HL-60 (cell line): ENCODE results near the gene DDR1.

Experiments used
- DNase-seq, 2 experiments: peaks; one replicate each; pipeline ENCODE4 v3.0.0-alpha.2; 2010 to 2020; ENCODE audit warnings: low read depth in 1 of 2, low spot score in 1 of 2
- H3K27ac ChIP-seq: fragments of 250-450 bp; sonication (Bioruptor Pico); replicated peaks from 2 replicates; pipeline ENCODE4 v1.5.1; 2020; ENCODE audit warnings: mild to moderate bottlenecking, moderate library complexity
- H3K27me3 ChIP-seq: fragments of 250-450 bp; sonication (Bioruptor Pico); 2 replicates; pipeline ENCODE4 v1.5.1; 2021; ENCODE audit warnings: mild to moderate bottlenecking, moderate library complexity; ENCODE audit not compliant: insufficient read depth, poor library complexity, severe bottlenecking
- H3K4me3 ChIP-seq: replicated peaks from 2 replicates; pipeline ENCODE4 v1.5.1; 2011; ENCODE audit warnings: mild to moderate bottlenecking, control low read depth, low read length; ENCODE audit not compliant: insufficient read depth
- GABPA ChIP-seq: IDR thresholded peaks from 2 replicates; pipeline ENCODE4 v1.6.1; 2012; ENCODE audit warnings: low read depth
- POLR2AphosphoS5 ChIP-seq: IDR thresholded peaks from 2 replicates; pipeline ENCODE4 v1.6.1; 2012; ENCODE audit warnings: low read depth
- SPI1 ChIP-seq: IDR thresholded peaks from 2 replicates; pipeline ENCODE4 v1.6.1; 2012; ENCODE audit warnings: low read depth, mild to moderate bottlenecking, borderline replicate concordance
- TF ChIP-seq, protein P1 (sequence below): IDR thresholded peaks from 2 replicates; pipeline ENCODE4 v1.6.1; 2012; ENCODE audit warnings: low read depth; ENCODE audit not compliant: insufficient replicate concordance
- TF ChIP-seq, protein P2 (sequence below): IDR thresholded peaks from one replicate; pipeline ENCODE4 v1.5.1; 2011; ENCODE audit warnings: low read length, control low read depth, inconsistent platforms; ENCODE audit not compliant: insufficient read depth

The DDR1 gene

DNA sequence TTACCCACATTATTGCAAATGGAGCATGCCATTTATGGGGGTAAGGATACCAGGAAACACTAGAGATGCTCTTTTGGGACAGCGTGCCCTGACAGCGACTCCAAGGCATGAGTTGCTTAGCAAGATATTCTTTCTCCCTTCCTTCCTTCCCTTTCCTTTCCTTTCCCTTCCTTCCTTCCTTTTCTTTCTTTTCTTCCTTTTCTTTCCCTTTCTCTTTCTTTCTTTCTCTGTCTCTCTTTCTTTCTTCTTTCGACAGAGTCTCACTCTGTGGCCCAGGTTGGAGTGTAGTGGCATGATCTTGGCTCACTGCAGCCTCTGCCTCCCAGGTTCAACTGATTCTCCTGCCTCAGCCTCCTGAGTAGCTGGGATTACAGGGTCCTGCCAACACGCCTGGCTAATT is 59.7 kb downstream of the DDR1 start:
- peaks cover 32% of the 10 kb centered on the region for H3K27me3 ChIP-seq
- H3K4me3 ChIP-seq = no peak overlapping the region
- TF ChIP-seq POLR2AphosphoS5 = no peak
- TF ChIP-seq GABPA = no peak
- no peak for TF ChIP-seq SPI1
- TF ChIP-seq, protein P1, sequence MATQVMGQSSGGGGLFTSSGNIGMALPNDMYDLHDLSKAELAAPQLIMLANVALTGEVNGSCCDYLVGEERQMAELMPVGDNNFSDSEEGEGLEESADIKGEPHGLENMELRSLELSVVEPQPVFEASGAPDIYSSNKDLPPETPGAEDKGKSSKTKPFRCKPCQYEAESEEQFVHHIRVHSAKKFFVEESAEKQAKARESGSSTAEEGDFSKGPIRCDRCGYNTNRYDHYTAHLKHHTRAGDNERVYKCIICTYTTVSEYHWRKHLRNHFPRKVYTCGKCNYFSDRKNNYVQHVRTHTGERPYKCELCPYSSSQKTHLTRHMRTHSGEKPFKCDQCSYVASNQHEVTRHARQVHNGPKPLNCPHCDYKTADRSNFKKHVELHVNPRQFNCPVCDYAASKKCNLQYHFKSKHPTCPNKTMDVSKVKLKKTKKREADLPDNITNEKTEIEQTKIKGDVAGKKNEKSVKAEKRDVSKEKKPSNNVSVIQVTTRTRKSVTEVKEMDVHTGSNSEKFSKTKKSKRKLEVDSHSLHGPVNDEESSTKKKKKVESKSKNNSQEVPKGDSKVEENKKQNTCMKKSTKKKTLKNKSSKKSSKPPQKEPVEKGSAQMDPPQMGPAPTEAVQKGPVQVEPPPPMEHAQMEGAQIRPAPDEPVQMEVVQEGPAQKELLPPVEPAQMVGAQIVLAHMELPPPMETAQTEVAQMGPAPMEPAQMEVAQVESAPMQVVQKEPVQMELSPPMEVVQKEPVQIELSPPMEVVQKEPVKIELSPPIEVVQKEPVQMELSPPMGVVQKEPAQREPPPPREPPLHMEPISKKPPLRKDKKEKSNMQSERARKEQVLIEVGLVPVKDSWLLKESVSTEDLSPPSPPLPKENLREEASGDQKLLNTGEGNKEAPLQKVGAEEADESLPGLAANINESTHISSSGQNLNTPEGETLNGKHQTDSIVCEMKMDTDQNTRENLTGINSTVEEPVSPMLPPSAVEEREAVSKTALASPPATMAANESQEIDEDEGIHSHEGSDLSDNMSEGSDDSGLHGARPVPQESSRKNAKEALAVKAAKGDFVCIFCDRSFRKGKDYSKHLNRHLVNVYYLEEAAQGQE = no peak
- TF ChIP-seq, protein P2, sequence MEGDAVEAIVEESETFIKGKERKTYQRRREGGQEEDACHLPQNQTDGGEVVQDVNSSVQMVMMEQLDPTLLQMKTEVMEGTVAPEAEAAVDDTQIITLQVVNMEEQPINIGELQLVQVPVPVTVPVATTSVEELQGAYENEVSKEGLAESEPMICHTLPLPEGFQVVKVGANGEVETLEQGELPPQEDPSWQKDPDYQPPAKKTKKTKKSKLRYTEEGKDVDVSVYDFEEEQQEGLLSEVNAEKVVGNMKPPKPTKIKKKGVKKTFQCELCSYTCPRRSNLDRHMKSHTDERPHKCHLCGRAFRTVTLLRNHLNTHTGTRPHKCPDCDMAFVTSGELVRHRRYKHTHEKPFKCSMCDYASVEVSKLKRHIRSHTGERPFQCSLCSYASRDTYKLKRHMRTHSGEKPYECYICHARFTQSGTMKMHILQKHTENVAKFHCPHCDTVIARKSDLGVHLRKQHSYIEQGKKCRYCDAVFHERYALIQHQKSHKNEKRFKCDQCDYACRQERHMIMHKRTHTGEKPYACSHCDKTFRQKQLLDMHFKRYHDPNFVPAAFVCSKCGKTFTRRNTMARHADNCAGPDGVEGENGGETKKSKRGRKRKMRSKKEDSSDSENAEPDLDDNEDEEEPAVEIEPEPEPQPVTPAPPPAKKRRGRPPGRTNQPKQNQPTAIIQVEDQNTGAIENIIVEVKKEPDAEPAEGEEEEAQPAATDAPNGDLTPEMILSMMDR = no peak
- H3K27ac ChIP-seq = no peak overlapping the region
- no peak for DNase-seq

DNA sequence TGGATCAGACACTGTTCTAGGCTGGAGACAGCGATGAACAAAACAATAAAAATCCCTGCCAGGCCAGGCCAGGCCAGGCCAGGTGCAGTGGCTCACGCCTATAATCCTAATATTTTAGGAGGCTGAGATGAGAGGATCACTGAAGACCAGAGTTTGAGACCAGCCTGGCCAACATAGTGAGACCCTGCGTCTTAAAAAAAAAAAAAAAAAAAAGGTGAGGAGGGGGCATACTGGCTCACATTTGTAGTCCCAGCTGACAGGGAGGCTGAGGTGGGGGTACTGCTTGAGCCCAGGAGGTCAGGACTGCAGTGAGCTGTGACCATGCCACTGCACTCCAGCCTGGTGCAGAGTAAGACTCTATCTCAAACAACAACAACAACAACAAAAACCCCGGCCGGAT is 61.0 kb downstream of the DDR1 start:
- DNase-seq = no peak
- Histone ChIP-seq H3K27ac (no peak overlapping the region), H3K27me3 (peaks cover 32% of the 10 kb centered on the region), H3K4me3 (no peak overlapping the region)
- TF ChIP-seq, protein P2 = no peak
- no peak for TF ChIP-seq GABPA
- TF ChIP-seq, protein P1 = no peak
- no peak for TF ChIP-seq POLR2AphosphoS5
- no peak for TF ChIP-seq SPI1

DNA sequence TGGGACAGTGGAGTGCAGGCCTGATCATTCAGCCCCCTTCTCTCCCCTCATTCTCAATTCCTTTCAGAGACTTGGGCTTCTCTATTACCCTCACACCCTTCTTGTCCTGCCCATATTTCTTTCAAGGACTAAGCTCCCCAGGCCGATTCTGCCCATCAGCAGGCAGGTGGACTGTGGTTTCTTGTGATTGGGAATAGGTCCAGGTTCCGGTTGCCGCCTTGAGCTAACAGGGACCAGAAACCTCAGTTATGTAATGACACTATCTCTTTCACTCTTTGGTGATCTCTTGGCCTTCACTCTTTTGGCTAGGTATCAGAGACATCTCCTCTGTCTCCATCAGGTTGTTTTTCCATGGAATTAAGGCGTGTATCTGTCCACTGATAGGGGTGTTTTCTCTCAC is 62.9 kb downstream of the DDR1 start:
- DNase-seq = no peak
- TF ChIP-seq, protein P2 = no peak
- TF ChIP-seq SPI1 = no peak
- TF ChIP-seq, protein P1 = no peak
- no peak for TF ChIP-seq GABPA
- TF ChIP-seq POLR2AphosphoS5 = no peak
- H3K27ac ChIP-seq = no peak overlapping the region
- H3K27me3 ChIP-seq = peaks cover 30% of the 10 kb centered on the region
- H3K4me3 ChIP-seq = no peak overlapping the region
